ENCODE measurements around the gene KCMF1. TPM values are rescaled to one million over a fixed set of nuclear protein-coding genes. Genes with fewer than 3 reads are reported as not detected.

The KCMF1 gene
- total RNA-seq, 1 experiment from 2014 or later: 73.6 TPM

GRCh38 chr2:85002534-85002933, 31.6 kb downstream of the KCMF1 start:
- TF ChIP-seq EZH2phosphoT487 (IDR thresholded peaks at IDR 0.05; ENCODE audit: borderline replicate concordance, low read length): no peak
- no peak for TF ChIP-seq CTCF (conservative IDR thresholded peaks at IDR 0.05; ENCODE audit: low read depth, low read length)
- no peak for TF ChIP-seq EZH2 (IDR thresholded peaks at IDR 0.05; ENCODE audit: low read length, unreplicated experiment)
- no peak for ATAC-seq
- Histone ChIP-seq H3K4me1 (ENCODE audit: insufficient read depth, low read length) (peaks cover 20% of the 10 kb centered on the region), H3K36me3 (ENCODE audit: low read depth, low read length) (peaks cover 5% of the 10 kb centered on the region), H3K4me3 (ENCODE audit: low read length) (no peak overlapping the region), H3K27ac (ENCODE audit: low read length) (no peak overlapping the region), H4K20me1 (ENCODE audit: low read length) (peaks cover 21% of the 10 kb centered on the region), H3K4me2 (ENCODE audit: low read length) (no peak overlapping the region), H3F3A (ENCODE audit: low read length, unreplicated experiment) (no peaks in the 10 kb centered on the region), H2AFZ (ENCODE audit: low read length) (no peak overlapping the region), H3K27me3 (ENCODE audit: low read length) (no peaks in the 10 kb centered on the region), H3K9me3 (ENCODE audit: low read length) (no peaks in the 10 kb centered on the region), H3K9me2 (replicated peaks; ENCODE audit: low read length) (no peaks in the 10 kb centered on the region), H3K79me2 (ENCODE audit: low read length) (peaks cover 99% of the 10 kb centered on the region), H3K9ac (ENCODE audit: low read length) (no peak overlapping the region)
- intact Hi-C loops (cut with micrococcal nuclease): no loop called here
- POLR2A ChIA-PET (ENCODE audit: unreplicated experiment): interaction anchor here (0.6 kb wide), 3 partner anchors 17 to 56 kb away, joined by 4 to 8 read pairs (median 4); no protein-coding TSS in a partner anchor
- BruUV-seq (replicated peaks): no TSS peak
- no peak for DNase-seq
- CTCF ChIA-PET: no interaction called here

- no peak for TF ChIP-seq EZH2 (IDR thresholded peaks at IDR 0.05; ENCODE audit: low read length, unreplicated experiment)
- TF ChIP-seq EZH2phosphoT487 (IDR thresholded peaks at IDR 0.05; ENCODE audit: borderline replicate concordance, low read length): no peak
- no peak for TF ChIP-seq CTCF (conservative IDR thresholded peaks at IDR 0.05; ENCODE audit: low read depth, low read length)
- DNase-seq (no peak), ATAC-seq (no peak)
- no peak overlapping the region for H3K4me2 ChIP-seq (ENCODE audit: low read length)
- POLR2A ChIA-PET (ENCODE audit: unreplicated experiment): no interaction called here
- no peaks in the 10 kb centered on the region for H3F3A ChIP-seq (ENCODE audit: low read length, unreplicated experiment)
- H4K20me1 ChIP-seq (ENCODE audit: low read length): peaks cover 22% of the 10 kb centered on the region; the same call in 1 of the 2 replicates
- no peak overlapping the region for H3K4me3 ChIP-seq (ENCODE audit: low read length)
- H3K36me3 ChIP-seq (ENCODE audit: low read depth, low read length): peaks cover 27% of the 10 kb centered on the region
- no peak overlapping the region for H3K27ac ChIP-seq (ENCODE audit: low read length)
- intact Hi-C loops (cut with micrococcal nuclease): no loop called here
- H2AFZ ChIP-seq (ENCODE audit: low read length): no peak overlapping the region
- H3K9ac ChIP-seq (ENCODE audit: low read length): no peak overlapping the region
- BruUV-seq (replicated peaks): no TSS peak
- H3K79me2 ChIP-seq (ENCODE audit: low read length): peaks cover 97% of the 10 kb centered on the region
- H3K9me2 ChIP-seq (replicated peaks; ENCODE audit: low read length): no peaks in the 10 kb centered on the region
- H3K9me3 ChIP-seq (ENCODE audit: low read length): no peaks in the 10 kb centered on the region
- H3K4me1 ChIP-seq (ENCODE audit: insufficient read depth, low read length): peaks cover 23% of the 10 kb centered on the region
- H3K27me3 ChIP-seq (ENCODE audit: low read length): no peaks in the 10 kb centered on the region
- CTCF ChIA-PET: no interaction called here
Measured at GRCh38 chr2:85008252-85008651, 37.3 kb downstream of the KCMF1 start.

- no peak overlapping the region for H3K27ac ChIP-seq (ENCODE audit: low read length)
- DNase-seq (no peak), ATAC-seq (no peak)
- H3K9me2 ChIP-seq (replicated peaks; ENCODE audit: low read length): no peaks in the 10 kb centered on the region
- no peak overlapping the region for H3K4me3 ChIP-seq (ENCODE audit: low read length)
- peaks cover 15% of the 10 kb centered on the region for H3K4me1 ChIP-seq (ENCODE audit: insufficient read depth, low read length)
- intact Hi-C loops (cut with micrococcal nuclease): no loop called here
- H3K9me3 ChIP-seq (ENCODE audit: low read length): no peaks in the 10 kb centered on the region
- H4K20me1 ChIP-seq (ENCODE audit: low read length): peaks cover 22% of the 10 kb centered on the region; the same call in 1 of the 2 replicates
- peaks cover 27% of the 10 kb centered on the region for H3K36me3 ChIP-seq (ENCODE audit: low read depth, low read length)
- CTCF ChIA-PET: no interaction called here
- POLR2A ChIA-PET (ENCODE audit: unreplicated experiment): no interaction called here
- H3F3A ChIP-seq (ENCODE audit: low read length, unreplicated experiment): no peaks in the 10 kb centered on the region
- no TSS peak for BruUV-seq (replicated peaks)
- peaks cover 97% of the 10 kb centered on the region for H3K79me2 ChIP-seq (ENCODE audit: low read length)
- H3K4me2 ChIP-seq (ENCODE audit: low read length): no peak overlapping the region
- no peaks in the 10 kb centered on the region for H3K27me3 ChIP-seq (ENCODE audit: low read length)
- TF ChIP-seq CTCF (conservative IDR thresholded peaks at IDR 0.05; ENCODE audit: low read depth, low read length) (no peak), EZH2 (IDR thresholded peaks at IDR 0.05; ENCODE audit: low read length, unreplicated experiment) (no peak), EZH2phosphoT487 (IDR thresholded peaks at IDR 0.05; ENCODE audit: borderline replicate concordance, low read length) (no peak)
- H3K9ac ChIP-seq (ENCODE audit: low read length): no peak overlapping the region
- no peak overlapping the region for H2AFZ ChIP-seq (ENCODE audit: low read length)
Measured at GRCh38 chr2:85009019-85009618, 38.2 kb downstream of the KCMF1 start.

Data from PC-3 (cell line).